ENCODE data around the gene CHRND.

DNA sequence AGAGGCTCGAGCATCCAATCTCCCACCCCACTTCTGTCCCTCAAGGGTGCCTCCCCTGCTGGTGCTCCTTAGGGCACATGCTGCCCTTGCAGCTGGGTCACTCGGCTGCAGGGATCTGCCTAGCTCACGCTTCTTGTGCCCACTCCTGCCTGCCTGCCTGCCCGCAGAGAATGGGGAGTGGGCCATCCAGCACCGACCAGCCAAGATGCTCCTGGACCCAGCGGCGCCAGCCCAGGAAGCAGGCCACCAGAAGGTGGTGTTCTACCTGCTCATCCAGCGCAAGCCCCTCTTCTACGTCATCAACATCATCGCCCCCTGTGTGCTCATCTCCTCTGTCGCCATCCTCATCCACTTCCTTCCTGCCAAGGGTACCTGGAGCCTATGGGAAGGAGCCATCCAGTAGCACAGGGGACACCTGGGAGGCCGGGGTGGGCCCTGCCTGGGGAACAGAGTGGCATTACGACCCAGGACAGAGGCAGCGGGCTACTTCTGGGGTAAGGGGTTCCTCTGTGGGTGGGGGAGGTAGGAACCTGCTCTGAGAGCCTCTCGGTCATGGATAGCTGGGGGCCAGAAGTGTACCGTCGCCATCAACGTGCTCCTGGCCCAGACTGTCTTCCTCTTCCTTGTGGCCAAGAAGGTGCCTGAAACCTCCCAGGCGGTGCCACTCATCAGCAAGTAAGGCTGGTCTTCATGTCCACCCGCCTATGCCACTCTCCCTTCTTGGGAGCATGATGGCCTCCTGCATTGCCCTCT lies 16.9 kb downstream of the CHRND start:
- TF ChIP-seq, protein P1, sequence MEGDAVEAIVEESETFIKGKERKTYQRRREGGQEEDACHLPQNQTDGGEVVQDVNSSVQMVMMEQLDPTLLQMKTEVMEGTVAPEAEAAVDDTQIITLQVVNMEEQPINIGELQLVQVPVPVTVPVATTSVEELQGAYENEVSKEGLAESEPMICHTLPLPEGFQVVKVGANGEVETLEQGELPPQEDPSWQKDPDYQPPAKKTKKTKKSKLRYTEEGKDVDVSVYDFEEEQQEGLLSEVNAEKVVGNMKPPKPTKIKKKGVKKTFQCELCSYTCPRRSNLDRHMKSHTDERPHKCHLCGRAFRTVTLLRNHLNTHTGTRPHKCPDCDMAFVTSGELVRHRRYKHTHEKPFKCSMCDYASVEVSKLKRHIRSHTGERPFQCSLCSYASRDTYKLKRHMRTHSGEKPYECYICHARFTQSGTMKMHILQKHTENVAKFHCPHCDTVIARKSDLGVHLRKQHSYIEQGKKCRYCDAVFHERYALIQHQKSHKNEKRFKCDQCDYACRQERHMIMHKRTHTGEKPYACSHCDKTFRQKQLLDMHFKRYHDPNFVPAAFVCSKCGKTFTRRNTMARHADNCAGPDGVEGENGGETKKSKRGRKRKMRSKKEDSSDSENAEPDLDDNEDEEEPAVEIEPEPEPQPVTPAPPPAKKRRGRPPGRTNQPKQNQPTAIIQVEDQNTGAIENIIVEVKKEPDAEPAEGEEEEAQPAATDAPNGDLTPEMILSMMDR (conservative IDR thresholded peaks at IDR 0.05) = no peak
- no peak for TF ChIP-seq ZFX (IDR thresholded peaks at IDR 0.05)
